Measurements from ENCODE around the gene GNB5.

- TF ChIP-seq ZNF317 (CRISPR knock-in tag; IDR thresholded peaks at IDR 0.05): no peak
- no peak for TF ChIP-seq ZNF136 (CRISPR knock-in tag; IDR thresholded peaks at IDR 0.05; ENCODE audit: low read depth)
- no peak for TF ChIP-seq BCL3 (CRISPR knock-in tag; IDR thresholded peaks at IDR 0.05)
- TF ChIP-seq ZSCAN29 (CRISPR knock-in tag; conservative IDR thresholded peaks at IDR 0.05): no peak
- TF ChIP-seq FIP1L1 (IDR thresholded peaks at IDR 0.05; ENCODE audit: borderline replicate concordance, insufficient read depth, low read depth, low read length): no peak
Observed at GRCh38 chr15:52225230-52225629, 34.0 kb upstream of the GNB5 start.

Measured in HepG2 (cell line).